OCI-LY7 (cell line): Measurements from ENCODE around the gene STIP1. TPM values are rescaled to one million over a fixed set of nuclear protein-coding genes. Genes with fewer than 3 reads are reported as not detected.

Experiments used
- BruUV-seq: library from RNA; stranded (reverse); fragments of 400-500 nt; replicated peaks from 2 replicates; lab custom pipeline; 2021; lab: Mats Ljungman, UMichigan
- CTCF ChIA-PET: fragments of 300-600 bp; sonication (Branson Sonifier 250); formaldehyde crosslinking; loops from one replicate; lab custom pipeline; 2022; ENCODE audit warnings: antibody characterized with exemption; ENCODE audit not compliant: unreplicated experiment; lab: Charles Lee
- POLR2A ChIA-PET: fragments of 300-600 bp; sonication (Branson Sonifier 250); formaldehyde crosslinking; loops from one replicate; lab custom pipeline; 2022; ENCODE audit warnings: antibody characterized with exemption; lab: Charles Lee
- DNase-seq: peaks from one replicate; pipeline ENCODE4 v3.0.0-alpha.2; 2015; ENCODE audit warnings: low spot score
- H2AFZ ChIP-seq: fragments of 200-600 bp; sonication (generic), shearing (Covaris generic); 2 replicates; pipeline ENCODE4 v1.6.1; 2014; ENCODE audit warnings: mild to moderate bottlenecking, antibody characterized with exemption, low read length, moderate library complexity
- H3K27ac ChIP-seq: fragments of 200-600 bp; sonication (generic); 2 replicates; pipeline ENCODE4 v1.5.1; 2014; ENCODE audit warnings: mixed run types, low read depth, mild to moderate bottlenecking, moderate library complexity, low read length, inconsistent platforms; ENCODE audit not compliant: poor library complexity, severe bottlenecking
- H3K36me3 ChIP-seq: fragments of 200-600 bp; sonication (generic); 2 replicates; pipeline ENCODE4 v1.6.1; 2014; ENCODE audit warnings: mild to moderate bottlenecking, antibody characterized with exemption, low read length, moderate library complexity, mixed read lengths; ENCODE audit not compliant: insufficient read depth
- H3K4me1 ChIP-seq: fragments of 200-600 bp; sonication (generic); 2 replicates; pipeline ENCODE4 v1.5.1; 2014; ENCODE audit warnings: mild to moderate bottlenecking, low read length; ENCODE audit not compliant: insufficient read depth, poor library complexity, severe bottlenecking
- H3K4me2 ChIP-seq: fragments of 200-600 bp; sonication (generic); 2 replicates; pipeline ENCODE4 v1.6.1; 2014; ENCODE audit warnings: mild to moderate bottlenecking, low read length
- H3K4me3 ChIP-seq: fragments of 200-600 bp; sonication (generic); 2 replicates; pipeline ENCODE4 v1.5.1; 2014; ENCODE audit warnings: mild to moderate bottlenecking, low read depth, low read length; ENCODE audit not compliant: poor library complexity, severe bottlenecking
- H3K79me2 ChIP-seq: fragments of 200-600 bp; sonication (generic); 2 replicates; pipeline ENCODE4 v1.6.1; 2016; ENCODE audit warnings: low read depth, mild to moderate bottlenecking, low read length, moderate library complexity, mixed read lengths; ENCODE audit not compliant: insufficient read depth
- H3K9me2 ChIP-seq: fragments of 200-600 bp; sonication (generic); 2 replicates; pipeline ENCODE4 v1.6.1; 2016; ENCODE audit warnings: mild to moderate bottlenecking, low read length, mixed read lengths; ENCODE audit not compliant: insufficient read depth
- H3K9me3 ChIP-seq: fragments of 200-600 bp; sonication (generic); 2 replicates; pipeline ENCODE4 v1.6.1; 2014; ENCODE audit warnings: mild to moderate bottlenecking, mixed run types, low read length, mixed read lengths
- H4K20me1 ChIP-seq: fragments of 200-600 bp; sonication (generic); 2 replicates; pipeline ENCODE4 v1.6.1; 2014; ENCODE audit warnings: mild to moderate bottlenecking, antibody characterized with exemption, low read length, moderate library complexity, mixed read lengths; ENCODE audit not compliant: insufficient read depth
- CTCF ChIP-seq: fragments of 200-600 bp; sonication (generic); conservative IDR thresholded peaks from 2 replicates; pipeline ENCODE4 v1.5.1; 2014; ENCODE audit warnings: mild to moderate bottlenecking, antibody characterized with exemption, low read length, moderate library complexity, mixed read lengths
- EZH2phosphoT487 ChIP-seq: fragments of 200-600 bp; sonication (generic); IDR thresholded peaks from 2 replicates; pipeline ENCODE4 v1.6.1; 2018; ENCODE audit warnings: low read depth, borderline replicate concordance, mild to moderate bottlenecking, mixed run types, antibody characterized with exemption, low read length, moderate library complexity, mixed read lengths
- intact Hi-C: fragments of 100-400 bp; cut with micrococcal nuclease; formaldehyde crosslinking; loops from one replicate; pipeline ENCODE4 v1.10.0; 2022; ENCODE audit not compliant: unreplicated experiment
- total RNA-seq, 2 experiments: library from RNA; depleted of rRNA in 1 of 2; stranded (reverse); fragments of >200 nt in 1 of 2; shearing (Covaris generic) in 1 of 2; gene quantifications; 2 replicates each; pipeline ENCODE4 v1.2.3, GENCODE V29; 2014 to 2022

STIP1 gene
- total RNA-seq, 2 experiments from 2014 or later, result 240 to 271 TPM

DNA sequence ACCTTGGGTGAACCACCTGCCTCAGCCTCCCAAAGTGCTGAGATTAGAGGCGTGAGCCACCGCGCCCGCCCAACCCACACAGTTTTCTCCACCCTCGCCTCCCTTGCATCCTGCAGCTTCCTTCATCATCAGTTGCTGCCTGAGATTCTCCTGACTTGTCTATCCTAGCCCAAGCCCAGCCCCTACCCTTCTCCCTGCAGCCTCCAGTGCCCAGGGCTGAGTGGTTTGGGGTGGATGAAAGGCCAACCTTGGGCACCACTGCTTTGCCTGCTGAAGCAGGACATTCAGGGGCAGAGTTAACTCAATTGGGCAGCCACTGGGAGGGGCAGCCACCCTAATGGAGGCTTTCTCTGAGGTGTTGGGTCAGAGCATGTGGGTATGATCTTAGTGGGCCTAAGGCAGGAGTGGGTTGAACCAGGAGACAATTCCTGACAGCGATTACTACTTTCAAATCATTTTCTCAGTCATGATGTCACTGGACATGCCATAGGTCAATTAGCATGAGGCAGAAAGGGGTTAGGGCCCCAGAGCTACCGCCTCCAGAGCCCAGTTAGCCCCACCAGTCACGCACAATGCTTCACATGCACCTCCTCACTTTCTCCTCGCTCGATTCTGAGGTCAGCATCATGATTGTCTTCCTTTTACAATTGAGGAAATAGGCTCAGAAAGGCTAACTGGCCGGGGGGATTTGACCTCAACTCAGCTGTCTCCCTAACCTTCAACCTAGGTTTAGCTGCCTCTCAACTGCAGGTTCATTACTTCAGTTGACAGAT, 53.9 kb downstream of the STIP1 start:
- CTCF ChIA-PET, result interaction anchor here (1.9 kb wide), 1 partner anchor 33 kb away, joined by 9 read pairs; the partner anchor contains the start of gene FERMT3
- H3K4me1 ChIP-seq, result peaks cover 52% of the 10 kb centered on the region

DNA sequence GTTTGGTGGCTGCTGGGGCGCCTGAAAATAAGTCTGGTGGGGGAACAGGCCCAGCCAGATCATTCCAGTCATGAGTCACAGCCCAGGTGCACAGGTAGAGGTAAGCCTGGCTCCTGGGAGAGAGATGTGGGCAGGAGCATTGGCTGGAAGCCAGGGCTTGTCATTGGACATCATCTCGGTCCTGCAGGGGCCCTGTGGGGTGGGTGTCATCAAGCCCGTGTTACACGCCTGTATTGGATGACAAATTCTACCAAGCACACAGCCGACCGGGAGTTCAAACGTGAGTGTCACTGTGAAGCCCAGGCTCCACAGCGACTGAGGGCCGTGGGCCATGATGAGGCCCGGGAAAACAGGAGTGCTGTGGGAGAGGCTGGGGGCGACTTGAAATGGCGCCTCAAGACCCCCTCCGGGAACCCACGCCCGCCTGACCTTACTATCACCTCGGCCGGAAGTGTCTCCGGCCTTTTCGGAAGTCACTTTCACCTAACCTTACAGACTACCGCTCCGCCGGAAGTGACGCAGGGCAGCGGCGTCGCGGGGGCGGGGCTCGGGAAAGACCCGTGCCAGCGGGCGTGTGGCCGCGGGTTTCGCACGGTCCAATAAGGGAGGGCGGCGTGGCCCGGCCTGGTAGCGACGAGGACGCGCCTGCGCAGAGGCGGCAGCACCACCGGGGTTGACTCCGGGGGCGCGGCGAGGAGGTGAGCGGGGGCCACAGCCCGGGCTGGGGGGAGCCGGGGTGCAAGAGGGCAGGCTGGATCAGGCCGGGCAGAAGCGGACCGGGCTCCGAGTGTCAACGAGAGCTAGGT, 54.7 kb downstream of the STIP1 start, which contains the start of gene FKBP2:
TSS of gene FKBP2 (plus strand) at position 661 of the 806 bp plus-strand sequence. CDS start 1,293 bp downstream, outside the sequence.
- CTCF ChIA-PET, result interaction anchor here (0.6 to 0.9 kb wide), 4 partner anchors 35 to 1372 kb away, joined by 3 to 4 read pairs (median 3); no protein-coding TSS in a partner anchor
- no peak within 1 kb of the TSS; the same call in 1 of the 2 replicates for H2AFZ ChIP-seq
- no peaks in the 10 kb centered on the region for H3K9me3 ChIP-seq
- peaks cover 21% of the 10 kb centered on the region for H3K79me2 ChIP-seq
- intact Hi-C loops, result loop anchor here (1.0 to 2.0 kb wide), 4 partner anchors 10 to 64 kb away; partner anchors contain the start of genes DNAJC4, ESRRA, FERMT3 and STIP1
- peak; percentile 98 for DNase-seq
- no peak for TF ChIP-seq CTCF
- TF ChIP-seq EZH2phosphoT487, result no peak
- peak within 1 kb of the TSS; percentile 81 for H3K4me3 ChIP-seq
- BruUV-seq, result TSS peak; percentile 97
- peak within 1 kb of the TSS; percentile 98 for H3K4me2 ChIP-seq
- H4K20me1 ChIP-seq, result no peaks in the 10 kb centered on the region
- H3K9me2 ChIP-seq, result no peaks in the 10 kb centered on the region
- H3K4me1 ChIP-seq, result peaks cover 49% of the 10 kb centered on the region
- H3K36me3 ChIP-seq, result peaks cover 47% of the 10 kb centered on the region
- POLR2A ChIA-PET, result interaction anchor here (0.7 to 2.5 kb wide), 7 partner anchors 8 to 77 kb away, joined by 3 to 27 read pairs (median 6); partner anchors contain the start of genes FERMT3, NUDT22, PRDX5 and TRMT112
- H3K27ac ChIP-seq, result peak within 1 kb of the TSS; percentile 91

More for the DNA sequence above, 53.9 kb downstream of the STIP1 start:
- no peaks in the 10 kb centered on the region for H3K9me3 ChIP-seq
- TF ChIP-seq EZH2phosphoT487 (no peak), CTCF (no peak)
- H3K79me2 ChIP-seq, result peaks cover 13% of the 10 kb centered on the region; the same call in 1 of the 2 replicates
- peak; percentile 77 for DNase-seq
- H3K36me3 ChIP-seq, result peaks cover 43% of the 10 kb centered on the region
- no peaks in the 10 kb centered on the region for H3K9me2 ChIP-seq
- H3K27ac ChIP-seq, result peak overlapping the region; percentile 91
- no TSS peak for BruUV-seq
- H2AFZ ChIP-seq, result no peak overlapping the region
- H3K4me3 ChIP-seq, result peak overlapping the region; percentile 81
- intact Hi-C loops, result loop anchor here (1.0 to 2.0 kb wide), 4 partner anchors 10 to 65 kb away; partner anchors contain the start of genes DNAJC4, ESRRA, FERMT3 and STIP1
- POLR2A ChIA-PET, result interaction anchor here (0.6 to 2.2 kb wide), 3 partner anchors 33 to 620 kb away, joined by 3 to 27 read pairs (median 5); partner anchors contain the start of gene FERMT3
- peak overlapping the region; percentile 92 for H3K4me2 ChIP-seq
- no peaks in the 10 kb centered on the region for H4K20me1 ChIP-seq
